GM12875 (cell line): ENCODE measurements around the gene HINT3.
"Not testable (repeated sequence)": the region's sequence is repeated elsewhere in the genome, so short reads cannot be mapped to it uniquely, and the experiment has no call there.

Source experiments
- H3K4me3 ChIP-seq: one replicate; pipeline ENCODE4 v1.5.1; 2011; ENCODE audit warnings: low read depth, low read length, control low read depth
- TF ChIP-seq, protein P1 (sequence below): IDR thresholded peaks from 2 replicates; pipeline ENCODE4 v1.5.1; 2011; ENCODE audit warnings: low read depth, mild to moderate bottlenecking, control low read depth, inconsistent platforms, low read length, moderate library complexity, borderline replicate concordance; ENCODE audit not compliant: insufficient read depth

HINT3 gene

GRCh38 chr6:125930765-125931418 is 25.7 kb upstream of the HINT3 start:
- TF ChIP-seq, protein P1, sequence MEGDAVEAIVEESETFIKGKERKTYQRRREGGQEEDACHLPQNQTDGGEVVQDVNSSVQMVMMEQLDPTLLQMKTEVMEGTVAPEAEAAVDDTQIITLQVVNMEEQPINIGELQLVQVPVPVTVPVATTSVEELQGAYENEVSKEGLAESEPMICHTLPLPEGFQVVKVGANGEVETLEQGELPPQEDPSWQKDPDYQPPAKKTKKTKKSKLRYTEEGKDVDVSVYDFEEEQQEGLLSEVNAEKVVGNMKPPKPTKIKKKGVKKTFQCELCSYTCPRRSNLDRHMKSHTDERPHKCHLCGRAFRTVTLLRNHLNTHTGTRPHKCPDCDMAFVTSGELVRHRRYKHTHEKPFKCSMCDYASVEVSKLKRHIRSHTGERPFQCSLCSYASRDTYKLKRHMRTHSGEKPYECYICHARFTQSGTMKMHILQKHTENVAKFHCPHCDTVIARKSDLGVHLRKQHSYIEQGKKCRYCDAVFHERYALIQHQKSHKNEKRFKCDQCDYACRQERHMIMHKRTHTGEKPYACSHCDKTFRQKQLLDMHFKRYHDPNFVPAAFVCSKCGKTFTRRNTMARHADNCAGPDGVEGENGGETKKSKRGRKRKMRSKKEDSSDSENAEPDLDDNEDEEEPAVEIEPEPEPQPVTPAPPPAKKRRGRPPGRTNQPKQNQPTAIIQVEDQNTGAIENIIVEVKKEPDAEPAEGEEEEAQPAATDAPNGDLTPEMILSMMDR: no peak
- H3K4me3 ChIP-seq: no peak overlapping the region

GRCh38 chr6:125931733-125932450 is 24.7 kb upstream of the HINT3 start:
- TF ChIP-seq, protein P1: no peak
- no peak overlapping the region for H3K4me3 ChIP-seq

GRCh38 chr6:125932451-125932795 is 24.1 kb upstream of the HINT3 start:
- TF ChIP-seq, protein P1: no peak
- no peak overlapping the region for H3K4me3 ChIP-seq

- not testable (repeated sequence) for H3K4me3 ChIP-seq
Measured at GRCh38 chr6:125935520-125935919, 21.1 kb upstream of the HINT3 start.

DNA sequence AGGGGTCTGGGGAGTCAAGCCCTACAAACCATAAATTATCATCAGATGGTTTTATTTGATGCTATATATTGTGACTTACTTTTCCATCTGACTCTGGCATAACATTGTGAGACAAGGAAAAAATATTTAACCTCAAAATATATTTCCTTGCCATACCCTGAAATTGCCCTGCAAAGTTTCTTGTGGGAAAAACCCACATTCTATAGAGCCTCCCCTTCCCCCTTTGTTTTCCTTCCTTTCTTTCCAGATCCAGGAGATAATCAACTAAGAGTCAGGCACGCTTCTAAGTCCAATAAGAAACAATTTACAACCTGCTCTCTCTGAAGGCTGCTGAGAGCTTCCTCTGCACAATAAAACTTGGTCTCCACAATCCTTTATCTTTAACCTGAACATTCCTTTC is 17.5 kb upstream of the HINT3 start:
- TF ChIP-seq, protein P1: no peak
- H3K4me3 ChIP-seq: no peak overlapping the region

DNA sequence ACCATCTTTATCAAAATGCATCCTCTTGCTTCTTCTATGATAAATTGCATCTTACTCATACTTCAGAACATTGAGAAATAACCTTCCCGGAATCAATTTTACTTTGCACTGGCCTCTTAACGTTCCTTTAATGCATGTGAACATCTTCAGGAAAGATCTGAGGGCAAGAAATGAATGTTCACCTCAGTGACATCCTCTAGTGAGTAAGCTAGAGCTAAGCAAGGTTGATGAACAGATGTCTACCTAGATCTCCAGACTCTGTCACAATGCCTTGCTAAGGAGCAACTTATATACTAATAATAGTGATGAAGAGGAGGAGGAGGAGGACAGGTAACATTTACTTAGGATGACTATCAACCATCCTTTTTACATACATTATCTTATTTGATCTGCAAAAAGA is 16.8 kb upstream of the HINT3 start:
- TF ChIP-seq, protein P1: no peak

DNA sequence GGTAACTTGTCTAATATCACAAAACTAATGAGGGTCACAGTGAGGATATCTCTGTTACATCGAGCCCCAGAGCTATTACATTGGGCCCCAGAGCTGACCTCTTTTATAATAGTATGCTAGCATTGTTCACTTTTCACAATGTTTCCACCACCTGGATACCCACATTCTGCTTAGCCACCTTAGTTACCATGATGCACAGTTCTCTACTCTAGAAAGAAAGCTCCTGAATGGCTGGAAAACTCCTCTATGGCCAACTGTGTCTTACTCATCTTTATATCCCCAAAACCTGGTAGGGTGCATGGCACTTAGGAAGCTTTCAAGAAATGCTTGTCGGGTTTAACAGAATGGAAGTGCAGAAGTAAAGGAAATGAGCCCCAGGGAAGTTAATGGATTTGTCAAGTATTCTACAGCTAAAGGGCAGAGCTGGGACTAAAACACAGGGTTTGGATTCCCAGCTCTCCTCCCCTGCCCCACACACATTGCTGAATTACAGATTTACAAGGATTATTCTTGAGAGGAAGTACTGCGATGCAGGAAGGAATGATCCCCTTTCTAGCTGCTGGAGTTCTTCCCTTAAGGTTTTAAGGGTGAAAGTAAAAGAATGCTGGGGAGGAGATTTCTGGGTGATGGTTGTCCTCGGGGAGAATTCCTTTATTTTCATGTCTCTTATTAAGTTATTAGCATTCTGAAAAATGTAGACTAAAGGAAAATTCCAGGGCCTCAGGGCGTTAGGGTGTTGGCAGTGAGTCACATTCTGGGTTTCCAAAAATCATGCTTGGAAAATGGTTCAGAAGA is 16.1 kb upstream of the HINT3 start:
- H3K4me3 ChIP-seq: no peak overlapping the region
- TF ChIP-seq, protein P1: no peak

More for the DNA sequence above, 16.8 kb upstream of the HINT3 start:
- H3K4me3 ChIP-seq: no peak overlapping the region
